Measurements from ENCODE around the gene CCDC183.

GRCh38 chr9:136827794-136828473 is 31.8 kb downstream of the CCDC183 start:
- no peak for TF ChIP-seq CTCF (conservative IDR thresholded peaks at IDR 0.05 in 1 of 2, IDR thresholded peaks at IDR 0.05 in 1 of 2; ENCODE audit: extremely low read depth in 1 of 2, insufficient read depth in 1 of 2, low read depth in 1 of 2, low read length in 2 of 2)
- no peak for TF ChIP-seq EZH2 (IDR thresholded peaks at IDR 0.05; ENCODE audit: borderline replicate concordance, low read length)
